Measurements from ENCODE around the gene ZNF260. TPM values are rescaled to one million over a fixed set of nuclear protein-coding genes. Genes with fewer than 3 reads are reported as not detected.

ZNF260 gene
- total RNA-seq, 1 experiment from 2014 or later: 0.07 TPM

DNA sequence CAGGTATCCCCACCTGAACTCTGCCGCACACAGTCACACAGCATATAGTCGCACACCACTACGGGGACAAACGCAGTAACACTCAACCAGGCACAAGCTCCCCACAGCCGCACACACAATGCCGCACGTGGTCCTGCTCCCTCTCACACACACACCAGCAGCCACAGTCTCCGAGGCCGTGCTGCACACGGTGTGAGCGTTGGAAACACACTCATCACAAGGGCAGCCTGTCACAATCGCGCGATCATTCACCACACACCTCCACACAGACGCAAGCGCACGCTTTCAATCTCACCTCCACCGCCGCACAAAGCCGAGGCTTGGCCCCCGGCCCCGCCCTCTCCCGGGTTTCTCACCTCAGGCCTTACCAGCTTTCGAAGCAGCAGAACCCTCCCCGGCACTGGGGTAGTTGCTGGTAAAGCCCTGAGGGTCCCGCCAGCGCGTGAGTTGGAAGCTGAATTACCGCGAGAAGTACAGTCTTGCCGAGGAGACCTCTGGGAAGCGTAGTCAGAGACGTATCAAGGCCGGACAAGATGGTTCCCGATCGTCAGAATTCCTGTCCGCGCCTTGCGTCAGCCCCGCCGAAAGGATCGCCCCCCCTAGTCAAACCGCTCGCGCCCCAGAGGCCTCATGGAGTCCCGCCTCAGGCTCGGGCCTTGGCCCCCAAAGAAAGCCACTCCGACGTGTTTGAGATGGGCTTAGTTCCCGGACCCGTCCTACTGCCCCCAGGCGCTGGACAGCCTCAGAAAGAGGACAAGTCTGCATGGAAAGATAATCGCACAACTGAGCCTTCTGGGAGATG lies 38.8 kb downstream of the ZNF260 start, which contains the start of gene ZNF566:
TSS of gene ZNF566 (minus strand) at position 444 of the 802 bp plus-strand sequence. CDS start 13,004 bp downstream, outside the sequence.
- Histone ChIP-seq H3K9me3 (ENCODE audit: control insufficient read depth in 1 of 2, insufficient read depth in 1 of 2, low read depth in 1 of 2, low read length in 2 of 2) (peaks cover 0 to 4% of the 10 kb centered on the region in 2 experiments; a peak in 1 of 4 replicates), H3K9me2 (ENCODE audit: insufficient read depth) (no peaks in the 10 kb centered on the region), H3K4me3 (replicated peaks in 1 of 2; ENCODE audit: low read depth in 1 of 2, low read length in 2 of 2) (peak within 1 kb of the TSS; percentile 68 to 91), H3K36me3 (ENCODE audit: control insufficient read depth in 1 of 2, insufficient read depth in 2 of 2, low read length in 2 of 2) (no peaks in the 10 kb centered on the region; a peak in 1 of 4 replicates), H3K4me2 (ENCODE audit: low read length) (peak within 1 kb of the TSS; percentile 95), H3K79me2 (ENCODE audit: insufficient read depth, low read length) (peaks cover 11% of the 10 kb centered on the region; the same call in 1 of the 2 replicates), H3K27ac (ENCODE audit: low read depth, low read length) (peak within 1 kb of the TSS; percentile 74), H3K27me3 (ENCODE audit: insufficient read depth, low read length) (no peaks in the 10 kb centered on the region), H3K9ac (ENCODE audit: low read length) (peak within 1 kb of the TSS; percentile 79), H4K20me1 (ENCODE audit: insufficient read depth) (no peaks in the 10 kb centered on the region), H2AFZ (ENCODE audit: low read depth, low read length, poor library complexity, severe bottlenecking) (peak within 1 kb of the TSS; percentile 84), H3K4me1 (ENCODE audit: control insufficient read depth in 1 of 2, insufficient read depth in 2 of 2, low read length in 2 of 2) (peaks cover 0 to 18% of the 10 kb centered on the region in 2 experiments; a peak in 2 of 4 replicates)
- DNase-seq (ENCODE audit: low read depth, low spot score): peak; percentile 93
- no TSS peak for BruUV-seq (replicated peaks)
- ATAC-seq: peak; percentile 96
- CTCF ChIA-PET: interaction anchor here (1.5 kb wide), 1 partner anchor 361 kb away, joined by 7 read pairs; no protein-coding TSS in a partner anchor
- intact Hi-C loops (cut with micrococcal nuclease): loop anchor here (1.0 to 5.0 kb wide), 3 partner anchors 362 to 1289 kb away; partner anchors contain the start of gene ZNF573
- RAD21 ChIA-PET (ENCODE audit: low non-redundant PET in 1 of 2, low total read pairs in 2 of 2, uncharacterized antibody in 2 of 2, unreplicated experiment in 2 of 2): interaction anchor here (0.6 to 0.9 kb wide), 2 partner anchors 236 to 275 kb away, joined by 3 read pairs; partner anchors contain the start of genes ZNF146 (in 1 of the 2) and ZNF565 (in 1 of the 2)
- POLR2A ChIA-PET: interaction anchor here (0.6 to 1.7 kb wide), 5 partner anchors 76 to 374 kb away, joined by 3 to 5 read pairs (median 4); partner anchors contain the start of genes POLR2I, TBCB, ZNF146 and ZNF565
- TF ChIP-seq POLR2AphosphoS5 (IDR thresholded peaks at IDR 0.05; ENCODE audit: low read depth, low read length) (peak; percentile 35; the same call in 1 of the 2 replicates), ELF1 (IDR thresholded peaks at IDR 0.05; ENCODE audit: borderline replicate concordance, low read depth) (no peak), CEBPB (IDR thresholded peaks at IDR 0.05; ENCODE audit: low read depth) (no peak), FOSL1 (IDR thresholded peaks at IDR 0.05; ENCODE audit: low read depth) (no peak), EZH2 (IDR thresholded peaks at IDR 0.05) (no peak), ZFX (IDR thresholded peaks at IDR 0.05) (peak; percentile 35; the same call in 1 of the 2 replicates), SP1 (IDR thresholded peaks at IDR 0.05; ENCODE audit: low read depth) (0 out of 2 replicates have a peak, but pooled peaks have one; percentile 12), POLR2A (IDR thresholded peaks at IDR 0.05; ENCODE audit: borderline replicate concordance, extremely low read depth, insufficient read depth, insufficient read length) (peak; percentile 38), CBX3 (IDR thresholded peaks at IDR 0.05; ENCODE audit: low read depth) (no peak; the same call in 1 of the 2 replicates), JUND (IDR thresholded peaks at IDR 0.05) (no peak), ZNF274 (IDR thresholded peaks at IDR 0.05; ENCODE audit: low read depth, low read length) (no peak), TCF7L2 (IDR thresholded peaks at IDR 0.05; ENCODE audit: borderline replicate concordance, extremely low read depth, insufficient read depth, insufficient read length) (no peak), YY1 (IDR thresholded peaks at IDR 0.05; ENCODE audit: extremely low read depth, insufficient replicate concordance, low read depth, low read length) (peak; percentile 69), SRF (IDR thresholded peaks at IDR 0.05; ENCODE audit: low read depth) (no peak)
- TF ChIP-seq, protein P1, sequence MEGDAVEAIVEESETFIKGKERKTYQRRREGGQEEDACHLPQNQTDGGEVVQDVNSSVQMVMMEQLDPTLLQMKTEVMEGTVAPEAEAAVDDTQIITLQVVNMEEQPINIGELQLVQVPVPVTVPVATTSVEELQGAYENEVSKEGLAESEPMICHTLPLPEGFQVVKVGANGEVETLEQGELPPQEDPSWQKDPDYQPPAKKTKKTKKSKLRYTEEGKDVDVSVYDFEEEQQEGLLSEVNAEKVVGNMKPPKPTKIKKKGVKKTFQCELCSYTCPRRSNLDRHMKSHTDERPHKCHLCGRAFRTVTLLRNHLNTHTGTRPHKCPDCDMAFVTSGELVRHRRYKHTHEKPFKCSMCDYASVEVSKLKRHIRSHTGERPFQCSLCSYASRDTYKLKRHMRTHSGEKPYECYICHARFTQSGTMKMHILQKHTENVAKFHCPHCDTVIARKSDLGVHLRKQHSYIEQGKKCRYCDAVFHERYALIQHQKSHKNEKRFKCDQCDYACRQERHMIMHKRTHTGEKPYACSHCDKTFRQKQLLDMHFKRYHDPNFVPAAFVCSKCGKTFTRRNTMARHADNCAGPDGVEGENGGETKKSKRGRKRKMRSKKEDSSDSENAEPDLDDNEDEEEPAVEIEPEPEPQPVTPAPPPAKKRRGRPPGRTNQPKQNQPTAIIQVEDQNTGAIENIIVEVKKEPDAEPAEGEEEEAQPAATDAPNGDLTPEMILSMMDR (IDR thresholded peaks at IDR 0.05 in 2 of 3, conservative IDR thresholded peaks at IDR 0.05 in 1 of 3; ENCODE audit: borderline replicate concordance in 1 of 3, insufficient read depth in 1 of 3, low read depth in 2 of 3, low read length in 2 of 3): no peak
- TF ChIP-seq, protein P2, sequence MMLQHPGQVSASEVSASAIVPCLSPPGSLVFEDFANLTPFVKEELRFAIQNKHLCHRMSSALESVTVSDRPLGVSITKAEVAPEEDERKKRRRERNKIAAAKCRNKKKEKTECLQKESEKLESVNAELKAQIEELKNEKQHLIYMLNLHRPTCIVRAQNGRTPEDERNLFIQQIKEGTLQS (IDR thresholded peaks at IDR 0.05): no peak
- TF ChIP-seq, protein P3, sequence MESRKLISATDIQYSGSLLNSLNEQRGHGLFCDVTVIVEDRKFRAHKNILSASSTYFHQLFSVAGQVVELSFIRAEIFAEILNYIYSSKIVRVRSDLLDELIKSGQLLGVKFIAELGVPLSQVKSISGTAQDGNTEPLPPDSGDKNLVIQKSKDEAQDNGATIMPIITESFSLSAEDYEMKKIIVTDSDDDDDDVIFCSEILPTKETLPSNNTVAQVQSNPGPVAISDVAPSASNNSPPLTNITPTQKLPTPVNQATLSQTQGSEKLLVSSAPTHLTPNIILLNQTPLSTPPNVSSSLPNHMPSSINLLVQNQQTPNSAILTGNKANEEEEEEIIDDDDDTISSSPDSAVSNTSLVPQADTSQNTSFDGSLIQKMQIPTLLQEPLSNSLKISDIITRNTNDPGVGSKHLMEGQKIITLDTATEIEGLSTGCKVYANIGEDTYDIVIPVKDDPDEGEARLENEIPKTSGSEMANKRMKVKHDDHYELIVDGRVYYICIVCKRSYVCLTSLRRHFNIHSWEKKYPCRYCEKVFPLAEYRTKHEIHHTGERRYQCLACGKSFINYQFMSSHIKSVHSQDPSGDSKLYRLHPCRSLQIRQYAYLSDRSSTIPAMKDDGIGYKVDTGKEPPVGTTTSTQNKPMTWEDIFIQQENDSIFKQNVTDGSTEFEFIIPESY (IDR thresholded peaks at IDR 0.05; ENCODE audit: extremely low read depth, insufficient replicate concordance, low read length): peak; percentile 95
- TF ChIP-seq, protein P4, sequence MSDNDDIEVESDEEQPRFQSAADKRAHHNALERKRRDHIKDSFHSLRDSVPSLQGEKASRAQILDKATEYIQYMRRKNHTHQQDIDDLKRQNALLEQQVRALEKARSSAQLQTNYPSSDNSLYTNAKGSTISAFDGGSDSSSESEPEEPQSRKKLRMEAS (IDR thresholded peaks at IDR 0.05): peak; percentile 86
